OCI-LY7 (cell line): ENCODE results near the gene TAF9B. TPM values are rescaled to one million over a fixed set of nuclear protein-coding genes. Genes with fewer than 3 reads are reported as not detected.

ENCODE experiments used
- BruUV-seq: library from RNA; stranded (reverse); fragments of 400-500 nt; replicated peaks from 2 replicates; lab custom pipeline; 2021; lab: Mats Ljungman, UMichigan
- CTCF ChIA-PET: fragments of 300-600 bp; sonication (Branson Sonifier 250); formaldehyde crosslinking; loops from one replicate; lab custom pipeline; 2022; ENCODE audit warnings: antibody characterized with exemption; ENCODE audit not compliant: unreplicated experiment; lab: Charles Lee
- POLR2A ChIA-PET: fragments of 300-600 bp; sonication (Branson Sonifier 250); formaldehyde crosslinking; loops from one replicate; lab custom pipeline; 2022; ENCODE audit warnings: antibody characterized with exemption; lab: Charles Lee
- DNase-seq: peaks from one replicate; pipeline ENCODE4 v3.0.0-alpha.2; 2015; ENCODE audit warnings: low spot score
- H2AFZ ChIP-seq: fragments of 200-600 bp; sonication (generic), shearing (Covaris generic); 2 replicates; pipeline ENCODE4 v1.6.1; 2014; ENCODE audit warnings: mild to moderate bottlenecking, antibody characterized with exemption, low read length, moderate library complexity
- H3K27ac ChIP-seq: fragments of 200-600 bp; sonication (generic); 2 replicates; pipeline ENCODE4 v1.5.1; 2014; ENCODE audit warnings: mixed run types, low read depth, mild to moderate bottlenecking, moderate library complexity, low read length, inconsistent platforms; ENCODE audit not compliant: poor library complexity, severe bottlenecking
- H3K36me3 ChIP-seq: fragments of 200-600 bp; sonication (generic); 2 replicates; pipeline ENCODE4 v1.6.1; 2014; ENCODE audit warnings: mild to moderate bottlenecking, antibody characterized with exemption, low read length, moderate library complexity, mixed read lengths; ENCODE audit not compliant: insufficient read depth
- H3K4me1 ChIP-seq: fragments of 200-600 bp; sonication (generic); 2 replicates; pipeline ENCODE4 v1.5.1; 2014; ENCODE audit warnings: mild to moderate bottlenecking, low read length; ENCODE audit not compliant: insufficient read depth, poor library complexity, severe bottlenecking
- H3K4me2 ChIP-seq: fragments of 200-600 bp; sonication (generic); 2 replicates; pipeline ENCODE4 v1.6.1; 2014; ENCODE audit warnings: mild to moderate bottlenecking, low read length
- H3K4me3 ChIP-seq: fragments of 200-600 bp; sonication (generic); 2 replicates; pipeline ENCODE4 v1.5.1; 2014; ENCODE audit warnings: mild to moderate bottlenecking, low read depth, low read length; ENCODE audit not compliant: poor library complexity, severe bottlenecking
- H3K79me2 ChIP-seq: fragments of 200-600 bp; sonication (generic); 2 replicates; pipeline ENCODE4 v1.6.1; 2016; ENCODE audit warnings: low read depth, mild to moderate bottlenecking, low read length, moderate library complexity, mixed read lengths; ENCODE audit not compliant: insufficient read depth
- H3K9me2 ChIP-seq: fragments of 200-600 bp; sonication (generic); 2 replicates; pipeline ENCODE4 v1.6.1; 2016; ENCODE audit warnings: mild to moderate bottlenecking, low read length, mixed read lengths; ENCODE audit not compliant: insufficient read depth
- H3K9me3 ChIP-seq: fragments of 200-600 bp; sonication (generic); 2 replicates; pipeline ENCODE4 v1.6.1; 2014; ENCODE audit warnings: mild to moderate bottlenecking, mixed run types, low read length, mixed read lengths
- H4K20me1 ChIP-seq: fragments of 200-600 bp; sonication (generic); 2 replicates; pipeline ENCODE4 v1.6.1; 2014; ENCODE audit warnings: mild to moderate bottlenecking, antibody characterized with exemption, low read length, moderate library complexity, mixed read lengths; ENCODE audit not compliant: insufficient read depth
- CTCF ChIP-seq: fragments of 200-600 bp; sonication (generic); conservative IDR thresholded peaks from 2 replicates; pipeline ENCODE4 v1.5.1; 2014; ENCODE audit warnings: mild to moderate bottlenecking, antibody characterized with exemption, low read length, moderate library complexity, mixed read lengths
- EZH2phosphoT487 ChIP-seq: fragments of 200-600 bp; sonication (generic); IDR thresholded peaks from 2 replicates; pipeline ENCODE4 v1.6.1; 2018; ENCODE audit warnings: low read depth, borderline replicate concordance, mild to moderate bottlenecking, mixed run types, antibody characterized with exemption, low read length, moderate library complexity, mixed read lengths
- intact Hi-C: fragments of 100-400 bp; cut with micrococcal nuclease; formaldehyde crosslinking; loops from one replicate; pipeline ENCODE4 v1.10.0; 2022; ENCODE audit not compliant: unreplicated experiment
- total RNA-seq, 2 experiments: library from RNA; depleted of rRNA in 1 of 2; stranded (reverse); fragments of >200 nt in 1 of 2; shearing (Covaris generic) in 1 of 2; gene quantifications; 2 replicates each; pipeline ENCODE4 v1.2.3, GENCODE V29; 2014 to 2022

Gene TAF9B
- total RNA-seq, 2 experiments from 2014 or later: 0.93 to 2.4 TPM

DNA sequence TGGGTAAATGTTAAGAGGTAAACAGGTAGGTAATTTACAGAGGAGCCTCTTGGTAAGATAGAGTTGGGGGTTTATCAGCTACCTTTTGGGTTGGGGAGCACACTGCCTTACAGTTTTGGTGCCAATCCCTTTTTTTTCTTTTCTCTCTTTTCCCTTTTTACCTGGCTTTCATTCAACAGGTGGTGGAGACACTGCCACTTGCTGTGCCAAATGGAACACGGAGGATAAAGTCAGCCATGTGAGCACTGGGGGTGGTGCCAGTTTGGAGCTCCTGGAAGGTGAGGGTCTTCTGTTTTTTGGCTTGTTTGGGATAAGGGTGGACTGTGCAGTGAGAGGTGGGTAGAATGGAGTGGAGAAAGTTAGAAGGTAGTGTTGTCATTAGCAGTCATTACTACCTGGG is 14.3 kb downstream of the TAF9B start:
- peaks cover 96% of the 10 kb centered on the region for H3K36me3 ChIP-seq
- CTCF ChIA-PET: no interaction called here
- POLR2A ChIA-PET: interaction anchor here (1.0 kb wide), 1 partner anchor 11 kb away, joined by 3 read pairs; no protein-coding TSS in a partner anchor
- no peak overlapping the region for H3K4me3 ChIP-seq
- no TSS peak for BruUV-seq
- intact Hi-C loops: no loop called here
- H3K9me2 ChIP-seq: no peaks in the 10 kb centered on the region
- no peak overlapping the region for H3K27ac ChIP-seq
- no peak for DNase-seq
- H4K20me1 ChIP-seq: no peaks in the 10 kb centered on the region; the same call in none of the 2 replicates
- H3K79me2 ChIP-seq: peaks cover 9% of the 10 kb centered on the region; the same call in 1 of the 2 replicates
- no peaks in the 10 kb centered on the region for H3K4me1 ChIP-seq
- H2AFZ ChIP-seq: no peak overlapping the region
- no peak overlapping the region for H3K4me2 ChIP-seq
- TF ChIP-seq CTCF (no peak), EZH2phosphoT487 (no peak)
- no peaks in the 10 kb centered on the region for H3K9me3 ChIP-seq

DNA sequence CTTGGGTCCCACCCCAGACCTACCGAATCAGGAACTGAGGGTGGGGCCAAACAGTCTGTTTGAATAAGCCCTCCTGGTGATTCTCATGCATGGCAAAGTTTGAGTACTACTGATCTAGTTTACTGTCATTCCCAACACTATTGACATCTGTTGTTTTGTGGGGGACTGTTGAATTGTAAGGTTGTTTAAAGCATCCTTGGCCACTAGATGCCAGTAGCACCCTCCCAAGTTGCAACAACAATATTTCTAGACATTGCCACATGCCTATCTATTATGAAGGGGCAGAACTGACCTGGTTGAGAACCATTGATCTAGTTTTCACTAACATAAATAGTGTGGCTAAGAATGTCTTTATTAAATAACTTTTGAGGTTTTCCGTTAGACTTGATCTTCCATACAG is 15.1 kb downstream of the TAF9B start:
- Histone ChIP-seq H3K36me3 (peaks cover 96% of the 10 kb centered on the region), H4K20me1 (no peaks in the 10 kb centered on the region; the same call in none of the 2 replicates), H3K4me1 (no peaks in the 10 kb centered on the region), H3K27ac (no peak overlapping the region), H3K4me3 (no peak overlapping the region), H2AFZ (no peak overlapping the region), H3K4me2 (no peak overlapping the region), H3K79me2 (peaks cover 15% of the 10 kb centered on the region; the same call in 1 of the 2 replicates), H3K9me2 (no peaks in the 10 kb centered on the region), H3K9me3 (no peaks in the 10 kb centered on the region)
- TF ChIP-seq EZH2phosphoT487: no peak
- peak; percentile 54 for TF ChIP-seq CTCF
- intact Hi-C loops: no loop called here
- DNase-seq: no peak
- POLR2A ChIA-PET: interaction anchor here (1.0 kb wide), 1 partner anchor 10 kb away, joined by 3 read pairs; no protein-coding TSS in a partner anchor
- CTCF ChIA-PET: no interaction called here
- no TSS peak for BruUV-seq

GRCh38 chrX:78123190-78123589 is 16.3 kb downstream of the TAF9B start:
- no peak for TF ChIP-seq CTCF
- no peak for TF ChIP-seq EZH2phosphoT487
- DNase-seq: no peak
- no peak overlapping the region for H2AFZ ChIP-seq
- peaks cover 99% of the 10 kb centered on the region for H3K36me3 ChIP-seq
- H3K27ac ChIP-seq: no peak overlapping the region
- H3K9me2 ChIP-seq: no peaks in the 10 kb centered on the region
- ChIA-PET POLR2A (no interaction called here), CTCF (no interaction called here)
- intact Hi-C loops: no loop called here
- H3K4me1 ChIP-seq: no peaks in the 10 kb centered on the region
- no peak overlapping the region for H3K4me2 ChIP-seq
- H3K79me2 ChIP-seq: peaks cover 15% of the 10 kb centered on the region; the same call in 1 of the 2 replicates
- no peaks in the 10 kb centered on the region; the same call in none of the 2 replicates for H4K20me1 ChIP-seq
- H3K4me3 ChIP-seq: no peak overlapping the region
- BruUV-seq: no TSS peak
- H3K9me3 ChIP-seq: no peaks in the 10 kb centered on the region
